Measurements from ENCODE around the gene TYW5. TPM values are rescaled to one million over a fixed set of nuclear protein-coding genes. Genes with fewer than 3 reads are reported as not detected.

The TYW5 gene
- total RNA-seq, 1 experiment from 2014 or later, result 7.2 TPM

- H3K4me1 ChIP-seq (replicated peaks; ENCODE audit: insufficient read depth), result peaks cover 15% of the 10 kb centered on the region
- H4K20me1 ChIP-seq (ENCODE audit: insufficient read depth), result no peaks in the 10 kb centered on the region
- no peak overlapping the region for H3K4me2 ChIP-seq
- no peaks in the 10 kb centered on the region for H3K36me3 ChIP-seq (ENCODE audit: low read depth)
- POLR2A ChIA-PET (ENCODE audit: unreplicated experiment), result no interaction called here
- no peak overlapping the region for H2AFZ ChIP-seq
- H3K79me2 ChIP-seq (ENCODE audit: low read depth), result no peaks in the 10 kb centered on the region
- CTCF ChIA-PET, result no interaction called here
- intact Hi-C loops (cut with micrococcal nuclease; ENCODE audit: unreplicated experiment), result loop anchor here (5.0 kb wide), 1 partner anchor 544 kb away; the partner anchor contains the start of gene SGO2
- H3K27me3 ChIP-seq (ENCODE audit: insufficient read depth, low read depth), result no peaks in the 10 kb centered on the region
- no peak for TF ChIP-seq EZH2 (IDR thresholded peaks at IDR 0.05; ENCODE audit: low read depth)
- TF ChIP-seq CTCF (conservative IDR thresholded peaks at IDR 0.05), result no peak
- no TSS peak for BruUV-seq (replicated peaks)
- DNase-seq, result no peak
- no peak overlapping the region for H3K4me3 ChIP-seq
- H3F3A ChIP-seq (ENCODE audit: insufficient read depth, low read depth), result peaks cover 5% of the 10 kb centered on the region
- H3K9me3 ChIP-seq (ENCODE audit: insufficient read depth, low read depth), result no peaks in the 10 kb centered on the region
- H3K27ac ChIP-seq, result no peak overlapping the region
- peaks cover 4% of the 10 kb centered on the region; the same call in 1 of the 2 replicates for H3K9me2 ChIP-seq (ENCODE audit: insufficient read depth)
These were observed 28.2 kb upstream of the TYW5 start for GRCh38 chr2:199983534-199983933.

DNA sequence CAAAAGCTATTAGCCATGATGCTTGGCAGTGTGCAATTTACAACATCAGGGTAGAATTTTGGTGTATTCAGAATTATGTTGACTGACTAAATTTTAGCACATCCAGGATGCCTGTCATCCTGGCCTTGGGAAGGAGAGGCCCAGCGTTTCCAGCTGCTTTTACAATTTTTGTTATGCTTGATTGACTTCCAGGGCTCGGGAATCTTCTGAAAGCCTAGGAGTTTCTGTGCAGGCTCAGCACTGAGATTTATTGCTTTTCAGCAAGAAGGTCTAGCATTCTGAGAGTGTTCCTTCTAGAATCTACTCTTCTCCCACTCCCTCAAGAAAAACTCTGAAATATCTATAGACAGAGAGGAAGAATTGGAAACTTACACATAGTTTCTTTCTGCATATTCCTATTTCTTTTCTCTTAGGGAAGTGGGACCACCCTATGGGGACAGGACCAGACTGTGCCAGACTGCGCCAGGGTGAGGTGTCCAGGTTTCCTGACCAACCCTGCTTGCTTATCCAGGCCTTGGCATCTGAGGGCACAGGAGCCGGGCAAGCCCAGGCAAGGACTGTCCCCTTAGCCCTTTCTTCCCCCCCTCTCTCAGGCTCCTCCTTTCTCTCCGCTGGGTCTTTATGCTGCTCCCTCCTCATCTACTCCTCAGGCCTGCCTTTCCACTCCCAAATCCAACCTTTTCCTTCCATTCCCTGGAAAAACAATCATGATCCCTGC lies 27.0 kb upstream of the TYW5 start:
- peaks cover 25% of the 10 kb centered on the region for H3K4me1 ChIP-seq (replicated peaks; ENCODE audit: insufficient read depth)

More for the DNA sequence above, 27.0 kb upstream of the TYW5 start:
- Histone ChIP-seq H4K20me1 (ENCODE audit: insufficient read depth) (no peaks in the 10 kb centered on the region), H3K36me3 (ENCODE audit: low read depth) (no peaks in the 10 kb centered on the region), H3K4me2 (no peak overlapping the region), H3F3A (ENCODE audit: insufficient read depth, low read depth) (peaks cover 16% of the 10 kb centered on the region), H3K9me3 (ENCODE audit: insufficient read depth, low read depth) (no peaks in the 10 kb centered on the region), H3K4me3 (no peak overlapping the region), H2AFZ (no peak overlapping the region), H3K79me2 (ENCODE audit: low read depth) (no peaks in the 10 kb centered on the region), H3K27me3 (ENCODE audit: insufficient read depth, low read depth) (no peaks in the 10 kb centered on the region), H3K27ac (no peak overlapping the region), H3K9me2 (ENCODE audit: insufficient read depth) (peaks cover 4% of the 10 kb centered on the region; the same call in 1 of the 2 replicates)
- BruUV-seq (replicated peaks), result no TSS peak
- intact Hi-C loops (cut with micrococcal nuclease; ENCODE audit: unreplicated experiment), result loop anchor here (5.0 kb wide), 1 partner anchor 545 kb away; the partner anchor contains the start of gene SGO2
- no peak for DNase-seq
- ChIA-PET POLR2A (ENCODE audit: unreplicated experiment) (no interaction called here), CTCF (no interaction called here)
- TF ChIP-seq CTCF (conservative IDR thresholded peaks at IDR 0.05) (no peak), EZH2 (IDR thresholded peaks at IDR 0.05; ENCODE audit: low read depth) (no peak)
